GM21526 (cell line): Measurements from ENCODE around the gene COL6A2.

Source experiments
- ATAC-seq: cut with Tn5 transposase; IDR thresholded peaks from one replicate; pipeline ENCODE4 v1.9.1; 2021; ENCODE audit warnings: moderate library complexity; ENCODE audit not compliant: unreplicated experiment, low FRiP score

Gene COL6A2

GRCh38 chr21:46097336-46098293 is at the start of gene COL6A2:
TSS of gene COL6A2 (plus strand) at chr21:46098112.
- no peak for ATAC-seq

GRCh38 chr21:46048926-46049889 is 48.7 kb upstream of the COL6A2 start:
- ATAC-seq, result no peak

- ATAC-seq, result no peak
Observed at GRCh38 chr21:46049890-46050667, 47.8 kb upstream of the COL6A2 start.

- no peak for ATAC-seq
Observed at GRCh38 chr21:46050668-46051378, 47.1 kb upstream of the COL6A2 start.

- no peak for ATAC-seq
Observed at GRCh38 chr21:46051379-46051770, 46.5 kb upstream of the COL6A2 start.

GRCh38 chr21:46051821-46052675 is 45.9 kb upstream of the COL6A2 start:
- no peak for ATAC-seq

GRCh38 chr21:46052703-46053651 is 44.9 kb upstream of the COL6A2 start:
- ATAC-seq, result no peak

GRCh38 chr21:46054031-46054430 is 43.9 kb upstream of the COL6A2 start:
- ATAC-seq, result no peak

- ATAC-seq, result no peak
Observed at GRCh38 chr21:46054451-46054881, 43.4 kb upstream of the COL6A2 start.

- ATAC-seq, result no peak
Observed at GRCh38 chr21:46055863-46056281, 42.0 kb upstream of the COL6A2 start.

GRCh38 chr21:46056450-46056903 is 41.4 kb upstream of the COL6A2 start:
- ATAC-seq, result no peak

GRCh38 chr21:46057111-46057709 is 40.7 kb upstream of the COL6A2 start:
- no peak for ATAC-seq

GRCh38 chr21:46057710-46058241 is 40.1 kb upstream of the COL6A2 start:
- no peak for ATAC-seq

GRCh38 chr21:46058431-46059145 is 39.3 kb upstream of the COL6A2 start:
- no peak for ATAC-seq

GRCh38 chr21:46059195-46059594 is 38.7 kb upstream of the COL6A2 start:
- no peak for ATAC-seq
